Activated T-cell treated with anti-CD3 and anti-CD28 coated beads, Interleukin-2, amount 50 U/mL, for 1 hour (primary cell): ENCODE data around the gene RGS4.

ENCODE experiments used
- DNase-seq: peaks from one replicate; pipeline ENCODE4 v3.0.0-alpha.2; 2020

RGS4 gene

DNA sequence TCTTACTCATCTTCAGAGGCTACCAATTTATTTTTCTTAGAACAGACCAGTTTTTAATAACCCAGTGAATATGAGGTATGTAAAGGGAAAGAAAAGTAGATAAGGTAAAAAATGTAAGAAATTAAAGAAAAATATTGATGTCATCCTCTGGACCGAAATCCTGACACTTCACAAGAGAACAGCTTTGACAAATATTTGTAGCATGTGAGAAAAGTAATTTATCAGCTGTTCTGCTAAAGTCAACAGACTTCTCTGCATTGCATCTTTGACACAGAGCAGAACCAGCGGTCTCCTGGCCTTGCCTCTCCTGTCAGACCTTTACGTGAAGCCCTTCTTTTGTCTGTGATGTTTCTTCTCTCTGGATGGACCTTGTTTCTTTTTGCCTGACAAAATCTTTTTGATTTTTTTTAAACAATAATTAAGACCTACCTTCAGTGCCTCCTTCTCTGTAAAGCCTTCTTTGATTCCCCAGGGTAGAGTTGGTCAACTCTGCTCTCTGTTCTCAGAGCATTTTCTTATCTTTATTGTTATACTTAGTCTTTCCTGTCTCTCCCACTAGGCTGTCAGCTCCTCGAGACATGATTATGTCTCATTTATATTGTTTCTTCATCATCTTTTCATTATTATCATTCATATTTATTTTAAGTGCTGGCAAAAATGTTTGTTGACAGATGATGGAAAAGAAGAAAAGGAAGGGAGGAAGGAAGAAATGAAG is 35.4 kb downstream of the RGS4 start:
- DNase-seq = no peak

DNA sequence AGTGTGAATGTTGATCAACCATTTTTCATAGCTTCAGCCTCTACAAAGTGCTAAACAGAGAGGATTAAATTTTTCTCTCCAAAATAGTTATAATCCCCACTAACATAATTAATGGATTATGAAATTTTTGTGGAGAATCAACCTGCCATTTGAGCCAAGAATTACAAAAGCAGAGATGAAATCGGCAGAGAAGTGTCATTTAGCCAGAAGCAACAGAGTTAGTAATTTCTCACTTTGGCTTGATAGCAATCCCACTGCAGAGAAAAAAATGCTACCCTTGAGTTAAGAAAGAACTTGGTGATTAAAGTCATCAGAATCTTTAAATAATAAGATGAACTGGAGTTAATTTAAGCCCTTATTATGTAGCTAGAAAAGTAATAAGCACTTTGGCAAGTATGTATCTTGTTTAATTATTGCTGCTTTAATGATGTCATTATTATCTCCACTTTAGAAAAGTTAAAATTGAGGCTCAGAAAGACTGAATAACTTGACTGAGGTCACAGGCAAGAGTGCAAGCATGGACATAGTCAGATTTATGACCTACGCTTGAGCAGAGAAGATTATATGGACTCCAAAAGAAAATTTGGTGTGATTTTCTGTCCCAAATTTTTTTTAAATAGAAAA is 37.3 kb downstream of the RGS4 start:
- no peak for DNase-seq

DNA sequence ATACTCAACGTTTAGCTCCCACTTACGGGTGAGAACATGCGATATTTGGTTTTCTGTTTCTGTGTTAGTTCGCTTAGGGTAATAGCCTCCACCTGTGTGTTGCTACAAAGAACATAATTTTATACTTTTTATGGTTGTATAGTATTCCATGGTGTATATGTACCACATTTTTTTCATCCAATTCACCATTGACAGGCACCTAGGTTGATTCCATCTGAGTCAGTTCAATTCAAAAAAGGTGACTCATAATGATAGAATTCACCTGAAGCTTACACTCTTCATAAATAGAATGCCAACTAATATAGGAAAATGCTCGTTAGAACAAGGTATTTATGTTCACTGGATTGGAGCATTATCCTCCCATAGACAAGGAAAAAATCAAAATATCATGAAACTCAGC is 38.5 kb downstream of the RGS4 start:
- DNase-seq = no peak

DNA sequence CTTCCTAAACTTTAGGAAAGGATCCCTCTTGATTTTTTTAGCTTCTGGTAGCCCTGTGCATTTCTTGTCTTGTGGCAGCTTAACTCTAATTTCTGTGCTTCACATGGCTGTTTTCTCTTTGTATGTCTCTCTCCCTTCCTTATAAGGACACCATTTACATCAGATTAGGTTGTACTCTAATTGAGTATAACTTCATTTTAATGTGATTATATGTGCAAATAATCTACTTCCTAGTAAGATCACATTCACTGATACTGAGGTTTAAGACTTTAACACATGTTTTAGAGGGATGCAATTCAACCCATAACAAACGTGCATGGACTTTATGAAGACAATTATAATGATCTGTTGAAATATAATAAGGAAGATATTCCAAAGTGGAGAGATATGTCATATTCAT is 46.7 kb downstream of the RGS4 start:
- no peak for DNase-seq

DNA sequence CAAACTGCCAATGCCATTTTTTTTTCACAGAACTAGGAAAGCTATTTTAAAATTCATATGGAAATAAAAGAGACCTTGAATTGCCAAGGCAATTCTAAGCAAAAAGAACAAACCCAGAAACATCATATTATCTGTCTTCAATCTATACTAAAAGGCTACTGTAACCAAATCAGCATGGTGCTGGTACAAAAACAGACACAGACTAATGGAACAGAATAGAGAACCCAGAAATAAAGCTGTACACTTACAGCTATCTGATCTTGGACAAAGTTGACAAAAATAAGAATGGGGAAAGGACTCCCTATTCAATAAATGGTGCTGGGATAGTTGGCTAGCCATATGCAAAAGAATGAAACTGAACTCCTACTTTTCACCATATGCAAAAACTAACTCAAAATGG is 50.5 kb downstream of the RGS4 start:
- no peak for DNase-seq

DNA sequence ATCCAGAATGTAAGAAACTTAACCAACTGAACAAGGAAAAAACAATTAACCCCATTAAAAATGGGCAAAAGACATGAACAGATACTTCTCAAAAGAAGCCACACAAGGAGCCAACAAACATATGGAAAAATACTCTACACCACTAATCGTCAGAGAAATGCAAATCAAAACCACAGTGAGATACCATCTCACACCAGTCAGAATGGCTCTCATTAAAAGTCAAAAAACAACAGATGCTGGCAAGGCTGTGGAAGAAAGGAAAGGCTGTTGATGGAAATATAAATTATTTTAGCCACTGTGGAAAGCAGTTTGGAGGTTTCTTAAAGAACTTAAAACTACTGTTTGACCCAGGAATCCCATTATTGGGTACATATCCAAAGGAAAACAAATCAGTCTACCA is 51.2 kb downstream of the RGS4 start:
- DNase-seq = no peak

DNA sequence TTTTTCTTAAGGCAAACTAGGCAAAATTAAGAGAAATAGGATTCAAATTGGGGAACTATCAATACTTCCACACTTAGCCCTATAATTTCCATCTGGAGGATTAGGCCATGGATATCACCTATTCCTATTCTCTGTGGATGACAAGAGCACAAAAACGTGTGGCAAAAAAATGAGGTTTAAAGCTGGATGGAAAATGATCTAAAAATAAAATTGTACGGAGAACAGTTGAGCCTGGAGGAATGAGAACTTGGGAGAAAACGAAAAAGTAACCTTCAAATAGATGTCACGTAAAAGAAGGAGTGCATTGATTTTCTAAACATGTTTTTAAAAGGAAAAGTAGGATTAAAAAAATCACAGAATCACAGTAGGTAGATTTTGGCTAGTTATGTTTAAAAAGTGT is 55.7 kb downstream of the RGS4 start:
- DNase-seq = no peak
